HEK293 (cell line): ENCODE results near the gene TMEM184C.

Experiments used
- GLI2 ChIP-seq: fragments of 450-650 bp; formaldehyde crosslinking; IDR thresholded peaks from 2 replicates; pipeline ENCODE4; 2017; ENCODE audit warnings: missing biosample characterization, missing genetic modification characterization, low read depth, borderline replicate concordance
- SCRT2 ChIP-seq: fragments of 450-650 bp; formaldehyde crosslinking; IDR thresholded peaks from 2 replicates; pipeline ENCODE4 v1.5.1; 2016; ENCODE audit warnings: missing biosample characterization, missing genetic modification characterization
- SP3 ChIP-seq: fragments of 450-650 bp; formaldehyde crosslinking; IDR thresholded peaks from 2 replicates; pipeline ENCODE4 v1.5.1; 2016; ENCODE audit warnings: missing biosample characterization, missing genetic modification characterization
- YY2 ChIP-seq: fragments of 450-650 bp; formaldehyde crosslinking; IDR thresholded peaks from 2 replicates; pipeline ENCODE4 v1.5.1; 2016; ENCODE audit warnings: missing biosample characterization, missing genetic modification characterization
- ZBTB21 ChIP-seq: fragments of 450-650 bp; formaldehyde crosslinking; IDR thresholded peaks from 2 replicates; pipeline ENCODE4 v1.5.1; 2017; ENCODE audit warnings: missing biosample characterization, missing genetic modification characterization
- ZNF138 ChIP-seq: fragments of 450-650 bp; formaldehyde crosslinking; IDR thresholded peaks from 2 replicates; pipeline ENCODE4 v1.5.1; 2016; ENCODE audit warnings: missing biosample characterization, missing genetic modification characterization, borderline replicate concordance
- ZNF140 ChIP-seq: fragments of 450-650 bp; formaldehyde crosslinking; IDR thresholded peaks from 2 replicates; pipeline ENCODE4 v1.5.1; 2016; ENCODE audit warnings: missing biosample characterization, missing genetic modification characterization
- ZNF19 ChIP-seq: fragments of 450-650 bp; formaldehyde crosslinking; IDR thresholded peaks from 2 replicates; pipeline ENCODE4; 2016; ENCODE audit warnings: missing biosample characterization, missing genetic modification characterization, low read depth
- ZNF266 ChIP-seq: fragments of 450-650 bp; formaldehyde crosslinking; IDR thresholded peaks from 2 replicates; pipeline ENCODE4 v1.5.1; 2016; ENCODE audit warnings: missing biosample characterization, missing genetic modification characterization, low read depth
- ZNF37A ChIP-seq: fragments of 450-650 bp; IDR thresholded peaks from 2 replicates; pipeline ENCODE4 v1.5.1; 2018; ENCODE audit warnings: missing biosample characterization, missing genetic modification characterization
- ZNF394 ChIP-seq: fragments of 450-650 bp; formaldehyde crosslinking; IDR thresholded peaks from 2 replicates; pipeline ENCODE4 v1.5.1; 2016; ENCODE audit warnings: missing biosample characterization, missing genetic modification characterization, mild to moderate bottlenecking, moderate library complexity, borderline replicate concordance
- ZNF558 ChIP-seq: fragments of 450-650 bp; formaldehyde crosslinking; IDR thresholded peaks from 2 replicates; pipeline ENCODE4 v1.5.1; 2016; ENCODE audit warnings: missing biosample characterization, missing genetic modification characterization
- ZNF623 ChIP-seq: fragments of 450-650 bp; formaldehyde crosslinking; IDR thresholded peaks from 2 replicates; pipeline ENCODE4 v1.5.1; 2016; ENCODE audit warnings: missing biosample characterization, missing genetic modification characterization
- ZXDB ChIP-seq: fragments of 450-650 bp; formaldehyde crosslinking; IDR thresholded peaks from 2 replicates; pipeline ENCODE4 v1.5.1; 2016; ENCODE audit warnings: missing biosample characterization, missing genetic modification characterization
- TF ChIP-seq, protein P1 (sequence below): fragments of 450-650 bp; formaldehyde crosslinking; IDR thresholded peaks from 2 replicates; pipeline ENCODE4; 2016; ENCODE audit warnings: missing biosample characterization, missing genetic modification characterization
- TF ChIP-seq, protein P2 (sequence below): fragments of 450-650 bp; formaldehyde crosslinking; IDR thresholded peaks from 2 replicates; pipeline ENCODE4 v1.5.1; 2016; ENCODE audit warnings: missing biosample characterization, missing genetic modification characterization
- TF ChIP-seq, protein P3 (sequence below): fragments of 450-650 bp; formaldehyde crosslinking; IDR thresholded peaks from 2 replicates; pipeline ENCODE4 v1.5.1; 2016; ENCODE audit warnings: missing biosample characterization, missing genetic modification characterization
- TF ChIP-seq, protein P4 (sequence below): fragments of 450-650 bp; formaldehyde crosslinking; IDR thresholded peaks from 2 replicates; pipeline ENCODE4 v1.5.1; 2017; ENCODE audit warnings: missing biosample characterization, missing genetic modification characterization
- TF ChIP-seq, protein P5 (sequence below): fragments of 450-650 bp; formaldehyde crosslinking; IDR thresholded peaks from 2 replicates; pipeline ENCODE4 v1.5.0; 2017; ENCODE audit warnings: missing biosample characterization, missing genetic modification characterization, borderline replicate concordance
- TF ChIP-seq, protein P6 (sequence below): IDR thresholded peaks from 2 replicates; pipeline ENCODE4 v1.6.1; 2011; ENCODE audit warnings: mild to moderate bottlenecking, low read depth, low read length, borderline replicate concordance
- TF ChIP-seq, protein P7 (sequence below): fragments of 450-650 bp; formaldehyde crosslinking; IDR thresholded peaks from 2 replicates; pipeline ENCODE4 v1.5.1; 2016; ENCODE audit warnings: missing biosample characterization, missing genetic modification characterization, borderline replicate concordance
- TF ChIP-seq, protein P8 (sequence below): fragments of 450-650 bp; formaldehyde crosslinking; IDR thresholded peaks from 2 replicates; pipeline ENCODE4 v1.5.1; 2017; ENCODE audit warnings: missing biosample characterization, missing genetic modification characterization

The TMEM184C gene

DNA sequence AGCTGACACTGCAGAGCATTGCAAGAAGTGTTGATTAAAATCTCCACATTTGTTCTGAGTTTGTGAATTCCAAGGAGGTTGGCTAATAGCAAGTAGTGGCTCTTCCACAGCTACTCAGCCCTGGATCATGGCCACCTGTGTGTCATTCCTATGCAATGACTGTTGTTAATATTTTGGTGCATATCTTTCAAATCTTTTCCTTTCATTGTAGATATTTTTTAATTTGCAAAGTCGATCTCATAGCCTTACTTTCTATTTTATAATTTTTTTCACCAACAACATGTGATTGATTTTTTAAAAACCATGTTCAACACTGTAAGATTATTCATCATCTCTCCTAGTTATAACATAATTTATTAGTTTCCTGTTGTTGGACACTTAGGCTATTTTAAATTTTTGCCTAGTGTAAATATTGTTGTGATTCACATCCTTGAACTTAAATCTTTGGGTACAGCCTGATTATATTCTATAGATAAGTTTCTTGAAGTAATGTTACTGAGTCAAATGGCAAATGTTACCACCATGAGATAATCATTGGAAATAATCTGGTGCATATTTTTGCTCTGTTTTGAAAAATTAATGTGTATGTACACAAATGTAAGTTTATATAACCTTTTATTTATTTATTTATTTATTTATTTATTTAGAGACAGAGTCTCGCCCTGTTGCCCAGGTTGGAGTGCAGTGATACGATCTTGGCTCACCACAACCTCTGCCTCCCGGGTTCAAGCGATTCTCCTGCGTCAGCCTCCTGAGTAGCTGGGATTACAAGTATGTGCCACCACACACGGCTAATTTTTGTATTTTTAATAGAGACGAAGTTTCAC, 97.6 kb downstream of the TMEM184C start (continued):
- TF ChIP-seq ZNF558 = 0 out of 2 replicates have a peak, but pooled peaks have one; percentile 29
- no peak for TF ChIP-seq ZNF37A (tag by site-specific recombination)
- peak; percentile 76; the same call in 1 of the 2 replicates for TF ChIP-seq ZNF394 (tag by site-specific recombination)
- TF ChIP-seq, protein P1, sequence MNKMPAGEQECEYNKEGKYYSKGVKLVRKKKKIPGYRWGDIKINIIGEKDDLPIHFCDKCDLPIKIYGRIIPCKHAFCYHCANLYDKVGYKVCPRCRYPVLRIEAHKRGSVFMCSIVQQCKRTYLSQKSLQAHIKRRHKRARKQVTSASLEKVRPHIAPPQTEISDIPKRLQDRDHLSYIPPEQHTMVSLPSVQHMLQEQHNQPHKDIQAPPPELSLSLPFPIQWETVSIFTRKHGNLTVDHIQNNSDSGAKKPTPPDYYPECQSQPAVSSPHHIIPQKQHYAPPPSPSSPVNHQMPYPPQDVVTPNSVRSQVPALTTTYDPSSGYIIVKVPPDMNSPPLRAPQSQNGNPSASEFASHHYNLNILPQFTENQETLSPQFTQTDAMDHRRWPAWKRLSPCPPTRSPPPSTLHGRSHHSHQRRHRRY = no peak
- 0 out of 2 replicates have a peak, but pooled peaks have one; percentile 9 for TF ChIP-seq SCRT2 (tag by site-specific recombination)
- no peak for TF ChIP-seq YY2 (tag by site-specific recombination)
- TF ChIP-seq SP3 (tag by site-specific recombination) = no peak
- no peak for TF ChIP-seq ZBTB21 (tag by site-specific recombination)
- TF ChIP-seq ZNF140 (tag by site-specific recombination) = peak; percentile 63; the same call in 1 of the 2 replicates
- TF ChIP-seq, protein P2, sequence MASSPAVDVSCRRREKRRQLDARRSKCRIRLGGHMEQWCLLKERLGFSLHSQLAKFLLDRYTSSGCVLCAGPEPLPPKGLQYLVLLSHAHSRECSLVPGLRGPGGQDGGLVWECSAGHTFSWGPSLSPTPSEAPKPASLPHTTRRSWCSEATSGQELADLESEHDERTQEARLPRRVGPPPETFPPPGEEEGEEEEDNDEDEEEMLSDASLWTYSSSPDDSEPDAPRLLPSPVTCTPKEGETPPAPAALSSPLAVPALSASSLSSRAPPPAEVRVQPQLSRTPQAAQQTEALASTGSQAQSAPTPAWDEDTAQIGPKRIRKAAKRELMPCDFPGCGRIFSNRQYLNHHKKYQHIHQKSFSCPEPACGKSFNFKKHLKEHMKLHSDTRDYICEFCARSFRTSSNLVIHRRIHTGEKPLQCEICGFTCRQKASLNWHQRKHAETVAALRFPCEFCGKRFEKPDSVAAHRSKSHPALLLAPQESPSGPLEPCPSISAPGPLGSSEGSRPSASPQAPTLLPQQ (tag by site-specific recombination) = no peak
- TF ChIP-seq, protein P3, sequence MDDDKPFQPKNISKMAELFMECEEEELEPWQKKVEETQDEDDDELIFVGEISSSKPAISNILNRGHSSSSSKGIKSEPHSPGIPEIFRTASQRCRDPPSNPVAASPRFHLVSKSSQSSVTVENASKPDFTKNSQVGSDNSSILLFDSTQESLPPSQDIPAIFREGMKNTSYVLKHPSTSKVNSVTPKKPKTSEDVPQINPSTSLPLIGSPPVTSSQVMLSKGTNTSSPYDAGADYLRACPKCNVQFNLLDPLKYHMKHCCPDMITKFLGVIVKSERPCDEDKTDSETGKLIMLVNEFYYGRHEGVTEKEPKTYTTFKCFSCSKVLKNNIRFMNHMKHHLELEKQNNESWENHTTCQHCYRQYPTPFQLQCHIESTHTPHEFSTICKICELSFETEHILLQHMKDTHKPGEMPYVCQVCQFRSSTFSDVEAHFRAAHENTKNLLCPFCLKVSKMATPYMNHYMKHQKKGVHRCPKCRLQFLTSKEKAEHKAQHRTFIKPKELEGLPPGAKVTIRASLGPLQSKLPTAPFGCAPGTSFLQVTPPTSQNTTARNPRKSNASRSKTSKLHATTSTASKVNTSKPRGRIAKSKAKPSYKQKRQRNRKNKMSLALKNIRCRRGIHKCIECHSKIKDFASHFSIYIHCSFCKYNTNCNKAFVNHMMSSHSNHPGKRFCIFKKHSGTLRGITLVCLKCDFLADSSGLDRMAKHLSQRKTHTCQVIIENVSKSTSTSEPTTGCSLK = no peak
- TF ChIP-seq, protein P4, sequence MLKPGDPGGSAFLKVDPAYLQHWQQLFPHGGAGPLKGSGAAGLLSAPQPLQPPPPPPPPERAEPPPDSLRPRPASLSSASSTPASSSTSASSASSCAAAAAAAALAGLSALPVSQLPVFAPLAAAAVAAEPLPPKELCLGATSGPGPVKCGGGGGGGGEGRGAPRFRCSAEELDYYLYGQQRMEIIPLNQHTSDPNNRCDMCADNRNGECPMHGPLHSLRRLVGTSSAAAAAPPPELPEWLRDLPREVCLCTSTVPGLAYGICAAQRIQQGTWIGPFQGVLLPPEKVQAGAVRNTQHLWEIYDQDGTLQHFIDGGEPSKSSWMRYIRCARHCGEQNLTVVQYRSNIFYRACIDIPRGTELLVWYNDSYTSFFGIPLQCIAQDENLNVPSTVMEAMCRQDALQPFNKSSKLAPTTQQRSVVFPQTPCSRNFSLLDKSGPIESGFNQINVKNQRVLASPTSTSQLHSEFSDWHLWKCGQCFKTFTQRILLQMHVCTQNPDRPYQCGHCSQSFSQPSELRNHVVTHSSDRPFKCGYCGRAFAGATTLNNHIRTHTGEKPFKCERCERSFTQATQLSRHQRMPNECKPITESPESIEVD (tag by site-specific recombination) = no peak
- TF ChIP-seq ZNF266 (tag by site-specific recombination) = 0 out of 2 replicates have a peak, but pooled peaks have one; percentile 26
- no peak for TF ChIP-seq ZNF19 (tag by site-specific recombination)
- no peak for TF ChIP-seq ZNF138 (tag by site-specific recombination)
- TF ChIP-seq, protein P5, sequence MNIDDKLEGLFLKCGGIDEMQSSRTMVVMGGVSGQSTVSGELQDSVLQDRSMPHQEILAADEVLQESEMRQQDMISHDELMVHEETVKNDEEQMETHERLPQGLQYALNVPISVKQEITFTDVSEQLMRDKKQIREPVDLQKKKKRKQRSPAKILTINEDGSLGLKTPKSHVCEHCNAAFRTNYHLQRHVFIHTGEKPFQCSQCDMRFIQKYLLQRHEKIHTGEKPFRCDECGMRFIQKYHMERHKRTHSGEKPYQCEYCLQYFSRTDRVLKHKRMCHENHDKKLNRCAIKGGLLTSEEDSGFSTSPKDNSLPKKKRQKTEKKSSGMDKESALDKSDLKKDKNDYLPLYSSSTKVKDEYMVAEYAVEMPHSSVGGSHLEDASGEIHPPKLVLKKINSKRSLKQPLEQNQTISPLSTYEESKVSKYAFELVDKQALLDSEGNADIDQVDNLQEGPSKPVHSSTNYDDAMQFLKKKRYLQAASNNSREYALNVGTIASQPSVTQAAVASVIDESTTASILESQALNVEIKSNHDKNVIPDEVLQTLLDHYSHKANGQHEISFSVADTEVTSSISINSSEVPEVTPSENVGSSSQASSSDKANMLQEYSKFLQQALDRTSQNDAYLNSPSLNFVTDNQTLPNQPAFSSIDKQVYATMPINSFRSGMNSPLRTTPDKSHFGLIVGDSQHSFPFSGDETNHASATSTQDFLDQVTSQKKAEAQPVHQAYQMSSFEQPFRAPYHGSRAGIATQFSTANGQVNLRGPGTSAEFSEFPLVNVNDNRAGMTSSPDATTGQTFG (tag by site-specific recombination) = no peak
- TF ChIP-seq, protein P6, sequence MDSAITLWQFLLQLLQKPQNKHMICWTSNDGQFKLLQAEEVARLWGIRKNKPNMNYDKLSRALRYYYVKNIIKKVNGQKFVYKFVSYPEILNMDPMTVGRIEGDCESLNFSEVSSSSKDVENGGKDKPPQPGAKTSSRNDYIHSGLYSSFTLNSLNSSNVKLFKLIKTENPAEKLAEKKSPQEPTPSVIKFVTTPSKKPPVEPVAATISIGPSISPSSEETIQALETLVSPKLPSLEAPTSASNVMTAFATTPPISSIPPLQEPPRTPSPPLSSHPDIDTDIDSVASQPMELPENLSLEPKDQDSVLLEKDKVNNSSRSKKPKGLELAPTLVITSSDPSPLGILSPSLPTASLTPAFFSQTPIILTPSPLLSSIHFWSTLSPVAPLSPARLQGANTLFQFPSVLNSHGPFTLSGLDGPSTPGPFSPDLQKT = no peak
- TF ChIP-seq, protein P7, sequence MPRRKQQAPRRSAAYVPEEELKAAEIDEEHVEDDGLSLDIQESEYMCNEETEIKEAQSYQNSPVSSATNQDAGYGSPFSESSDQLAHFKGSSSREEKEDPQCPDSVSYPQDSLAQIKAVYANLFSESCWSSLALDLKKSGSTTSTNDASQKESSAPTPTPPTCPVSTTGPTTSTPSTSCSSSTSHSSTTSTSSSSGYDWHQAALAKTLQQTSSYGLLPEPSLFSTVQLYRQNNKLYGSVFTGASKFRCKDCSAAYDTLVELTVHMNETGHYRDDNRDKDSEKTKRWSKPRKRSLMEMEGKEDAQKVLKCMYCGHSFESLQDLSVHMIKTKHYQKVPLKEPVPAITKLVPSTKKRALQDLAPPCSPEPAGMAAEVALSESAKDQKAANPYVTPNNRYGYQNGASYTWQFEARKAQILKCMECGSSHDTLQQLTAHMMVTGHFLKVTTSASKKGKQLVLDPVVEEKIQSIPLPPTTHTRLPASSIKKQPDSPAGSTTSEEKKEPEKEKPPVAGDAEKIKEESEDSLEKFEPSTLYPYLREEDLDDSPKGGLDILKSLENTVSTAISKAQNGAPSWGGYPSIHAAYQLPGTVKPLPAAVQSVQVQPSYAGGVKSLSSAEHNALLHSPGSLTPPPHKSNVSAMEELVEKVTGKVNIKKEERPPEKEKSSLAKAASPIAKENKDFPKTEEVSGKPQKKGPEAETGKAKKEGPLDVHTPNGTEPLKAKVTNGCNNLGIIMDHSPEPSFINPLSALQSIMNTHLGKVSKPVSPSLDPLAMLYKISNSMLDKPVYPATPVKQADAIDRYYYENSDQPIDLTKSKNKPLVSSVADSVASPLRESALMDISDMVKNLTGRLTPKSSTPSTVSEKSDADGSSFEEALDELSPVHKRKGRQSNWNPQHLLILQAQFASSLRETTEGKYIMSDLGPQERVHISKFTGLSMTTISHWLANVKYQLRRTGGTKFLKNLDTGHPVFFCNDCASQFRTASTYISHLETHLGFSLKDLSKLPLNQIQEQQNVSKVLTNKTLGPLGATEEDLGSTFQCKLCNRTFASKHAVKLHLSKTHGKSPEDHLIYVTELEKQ = no peak
- TF ChIP-seq, protein P8, sequence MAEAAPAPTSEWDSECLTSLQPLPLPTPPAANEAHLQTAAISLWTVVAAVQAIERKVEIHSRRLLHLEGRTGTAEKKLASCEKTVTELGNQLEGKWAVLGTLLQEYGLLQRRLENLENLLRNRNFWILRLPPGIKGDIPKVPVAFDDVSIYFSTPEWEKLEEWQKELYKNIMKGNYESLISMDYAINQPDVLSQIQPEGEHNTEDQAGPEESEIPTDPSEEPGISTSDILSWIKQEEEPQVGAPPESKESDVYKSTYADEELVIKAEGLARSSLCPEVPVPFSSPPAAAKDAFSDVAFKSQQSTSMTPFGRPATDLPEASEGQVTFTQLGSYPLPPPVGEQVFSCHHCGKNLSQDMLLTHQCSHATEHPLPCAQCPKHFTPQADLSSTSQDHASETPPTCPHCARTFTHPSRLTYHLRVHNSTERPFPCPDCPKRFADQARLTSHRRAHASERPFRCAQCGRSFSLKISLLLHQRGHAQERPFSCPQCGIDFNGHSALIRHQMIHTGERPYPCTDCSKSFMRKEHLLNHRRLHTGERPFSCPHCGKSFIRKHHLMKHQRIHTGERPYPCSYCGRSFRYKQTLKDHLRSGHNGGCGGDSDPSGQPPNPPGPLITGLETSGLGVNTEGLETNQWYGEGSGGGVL = no peak
- TF ChIP-seq ZXDB (tag by site-specific recombination) = no peak
- no peak for TF ChIP-seq GLI2
- TF ChIP-seq ZNF623 (tag by site-specific recombination) = peak; percentile 29; the same call in 1 of the 2 replicates
